ENCODE measurements around the gene CFAP20DC. TPM values are rescaled to one million over a fixed set of nuclear protein-coding genes. Genes with fewer than 3 reads are reported as not detected.

CFAP20DC gene
- total RNA-seq, 1 experiment from 2014 or later: 5.8 TPM

GRCh38 chr3:58766587-58767282 lies 283.1 kb downstream of the CFAP20DC start:
- Histone ChIP-seq H3K36me3 (no peaks in the 10 kb centered on the region), H3K4me3 (no peak overlapping the region), H3K27me3 (no peaks in the 10 kb centered on the region), H3K9me3 (no peaks in the 10 kb centered on the region)
- DNase-seq: no peak

- H3K27me3 ChIP-seq: no peaks in the 10 kb centered on the region
- no peaks in the 10 kb centered on the region for H3K36me3 ChIP-seq
- no peaks in the 10 kb centered on the region for H3K9me3 ChIP-seq
- no peak overlapping the region for H3K4me3 ChIP-seq
- DNase-seq: no peak
Measured at GRCh38 chr3:58755150-58755549, 294.7 kb downstream of the CFAP20DC start.

DNA sequence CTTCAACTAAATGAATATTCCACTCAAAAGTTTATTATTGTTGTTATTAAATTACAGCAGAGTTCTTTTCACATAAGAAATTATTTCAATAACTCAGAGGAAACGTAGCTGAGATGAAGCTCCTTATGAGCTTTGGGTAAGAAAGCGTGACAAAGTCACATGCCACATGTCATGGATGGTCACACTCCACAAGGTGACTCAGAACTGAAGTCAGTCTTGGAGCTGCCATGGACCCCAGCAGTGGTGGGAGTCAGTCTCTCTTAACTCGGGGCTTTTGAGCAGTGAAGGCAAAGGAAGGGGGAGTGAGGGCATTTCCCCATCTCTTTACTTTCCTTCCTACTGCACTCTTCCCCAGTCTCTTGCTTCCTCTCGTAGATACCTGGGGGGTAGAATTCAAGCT lies 295.8 kb downstream of the CFAP20DC start:
- H3K9me3 ChIP-seq: no peaks in the 10 kb centered on the region
- DNase-seq: no peak
- H3K36me3 ChIP-seq: no peaks in the 10 kb centered on the region
- H3K27me3 ChIP-seq: no peaks in the 10 kb centered on the region
- H3K4me3 ChIP-seq: no peak overlapping the region

GRCh38 chr3:58751882-58752567 lies 297.8 kb downstream of the CFAP20DC start:
- no peaks in the 10 kb centered on the region for H3K36me3 ChIP-seq
- no peaks in the 10 kb centered on the region for H3K9me3 ChIP-seq
- H3K27me3 ChIP-seq: no peaks in the 10 kb centered on the region
- no peak overlapping the region for H3K4me3 ChIP-seq
- DNase-seq: no peak

GRCh38 chr3:58751235-58751634 lies 298.6 kb downstream of the CFAP20DC start:
- Histone ChIP-seq H3K9me3 (no peaks in the 10 kb centered on the region), H3K27me3 (no peaks in the 10 kb centered on the region), H3K36me3 (no peaks in the 10 kb centered on the region), H3K4me3 (no peak overlapping the region)
- DNase-seq: no peak

GRCh38 chr3:58749948-58750347 lies 299.9 kb downstream of the CFAP20DC start:
- Histone ChIP-seq H3K36me3 (no peaks in the 10 kb centered on the region), H3K9me3 (no peaks in the 10 kb centered on the region), H3K4me3 (no peak overlapping the region), H3K27me3 (no peaks in the 10 kb centered on the region)
- no peak for DNase-seq

DNA sequence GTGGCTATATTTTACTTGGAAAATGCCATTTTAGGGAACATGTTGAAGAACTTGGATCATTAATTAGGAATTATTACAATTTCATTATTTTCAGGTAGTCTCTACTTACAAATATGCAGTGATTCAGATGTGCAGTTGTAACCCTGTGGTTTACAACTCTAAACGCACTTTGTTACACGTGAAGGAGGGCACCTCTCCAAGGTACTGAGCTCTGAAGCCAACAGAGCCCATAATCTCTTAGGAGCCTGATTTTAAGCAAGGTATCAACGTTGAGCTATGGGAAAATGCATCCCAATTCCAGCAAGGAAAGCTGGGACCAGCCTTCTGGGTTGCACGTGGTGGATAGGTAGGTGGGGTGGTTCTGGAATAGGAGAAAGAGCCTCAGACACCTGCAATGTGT lies 301.8 kb downstream of the CFAP20DC start:
- Histone ChIP-seq H3K4me3 (no peak overlapping the region), H3K9me3 (no peaks in the 10 kb centered on the region), H3K36me3 (no peaks in the 10 kb centered on the region), H3K27me3 (no peaks in the 10 kb centered on the region)
- DNase-seq: no peak

DNA sequence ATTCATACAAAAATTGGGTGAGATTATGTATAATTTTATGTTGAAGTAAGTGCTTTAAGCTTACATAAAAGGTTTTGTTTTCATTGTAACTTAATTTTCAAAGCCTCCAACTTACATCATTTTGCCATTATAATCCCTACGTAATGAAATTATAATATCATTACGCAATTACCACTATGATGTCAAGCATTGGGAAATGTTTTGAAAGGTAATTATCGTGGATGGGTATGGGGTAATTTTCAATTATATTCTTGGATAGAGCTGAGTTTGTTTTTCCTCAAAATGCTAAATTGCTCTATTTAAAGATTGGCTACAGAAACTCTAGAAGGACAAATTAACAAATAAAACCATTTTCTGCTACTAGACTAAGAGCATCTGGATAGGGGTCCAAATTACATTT lies 303.1 kb downstream of the CFAP20DC start:
- no peak for DNase-seq
- Histone ChIP-seq H3K27me3 (no peaks in the 10 kb centered on the region), H3K36me3 (no peaks in the 10 kb centered on the region), H3K4me3 (no peak overlapping the region), H3K9me3 (no peaks in the 10 kb centered on the region)

DNA sequence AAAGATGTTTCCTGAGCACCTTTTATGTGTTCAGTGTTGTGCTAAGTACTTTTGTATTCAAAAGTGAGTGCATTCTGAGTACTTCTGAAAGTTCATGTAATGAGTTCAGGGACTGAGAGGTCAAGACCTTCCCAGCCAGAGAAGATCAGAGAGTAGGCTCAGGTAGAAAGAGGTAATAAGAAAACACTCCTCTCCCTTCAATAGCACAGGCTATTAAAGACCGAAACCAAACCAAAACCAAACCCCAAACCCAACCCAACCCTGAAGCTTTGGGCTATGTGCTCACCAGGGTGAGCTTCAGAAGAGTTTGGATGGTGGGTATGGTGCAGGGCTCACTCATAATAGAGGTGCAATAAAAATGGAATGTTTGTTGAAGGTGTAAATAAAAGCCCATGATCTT lies 306.5 kb downstream of the CFAP20DC start:
- H3K9me3 ChIP-seq: no peaks in the 10 kb centered on the region
- H3K4me3 ChIP-seq: no peak overlapping the region
- no peak for DNase-seq
- H3K36me3 ChIP-seq: no peaks in the 10 kb centered on the region
- no peaks in the 10 kb centered on the region for H3K27me3 ChIP-seq

- Histone ChIP-seq H3K36me3 (no peaks in the 10 kb centered on the region), H3K4me3 (no peak overlapping the region), H3K27me3 (no peaks in the 10 kb centered on the region), H3K9me3 (no peaks in the 10 kb centered on the region)
- no peak for DNase-seq
Measured at GRCh38 chr3:58742239-58742638, 307.6 kb downstream of the CFAP20DC start.

- DNase-seq: no peak
- no peaks in the 10 kb centered on the region for H3K27me3 ChIP-seq
- no peak overlapping the region for H3K4me3 ChIP-seq
- H3K9me3 ChIP-seq: no peaks in the 10 kb centered on the region
- no peaks in the 10 kb centered on the region for H3K36me3 ChIP-seq
Measured at GRCh38 chr3:58737644-58738043, 312.2 kb downstream of the CFAP20DC start.

- no peak for DNase-seq
- Histone ChIP-seq H3K4me3 (no peak overlapping the region), H3K27me3 (no peaks in the 10 kb centered on the region), H3K9me3 (no peaks in the 10 kb centered on the region), H3K36me3 (no peaks in the 10 kb centered on the region)
Measured at GRCh38 chr3:58731673-58732072, 318.2 kb downstream of the CFAP20DC start.

GRCh38 chr3:58728723-58729122 lies 321.1 kb downstream of the CFAP20DC start:
- no peaks in the 10 kb centered on the region for H3K27me3 ChIP-seq
- no peaks in the 10 kb centered on the region for H3K9me3 ChIP-seq
- no peaks in the 10 kb centered on the region for H3K36me3 ChIP-seq
- DNase-seq: no peak
- no peak overlapping the region for H3K4me3 ChIP-seq

DNA sequence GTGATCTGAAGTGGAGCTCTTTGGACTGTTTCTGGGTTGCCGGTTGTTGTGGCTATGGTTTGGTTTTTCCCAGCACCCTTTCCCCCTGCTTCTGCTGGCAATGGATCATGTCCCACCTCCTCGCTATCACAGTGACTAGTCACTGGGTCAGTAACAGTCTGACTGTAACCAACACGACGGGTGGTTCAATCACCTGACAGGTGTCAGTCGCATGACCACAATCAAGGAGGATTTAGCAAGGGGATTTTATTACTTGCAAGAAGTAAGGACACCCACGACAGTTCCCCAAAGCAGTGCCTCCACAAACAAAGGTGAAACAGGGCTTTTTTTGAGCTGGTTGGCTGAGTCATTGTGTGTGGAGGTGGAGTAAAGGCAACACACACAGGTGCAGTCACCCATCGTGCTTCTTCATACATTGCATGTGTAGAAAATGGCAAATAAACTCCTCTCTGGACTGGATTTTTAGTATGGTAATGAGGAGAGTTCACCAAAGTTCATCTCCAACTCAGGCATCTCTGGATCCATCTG lies 324.4 kb downstream of the CFAP20DC start:
- Histone ChIP-seq H3K27me3 (no peaks in the 10 kb centered on the region), H3K4me3 (no peak overlapping the region), H3K36me3 (no peaks in the 10 kb centered on the region), H3K9me3 (no peaks in the 10 kb centered on the region)
- DNase-seq: no peak

- no peak overlapping the region for H3K4me3 ChIP-seq
Measured at GRCh38 chr3:58724336-58724735, 325.5 kb downstream of the CFAP20DC start.

GRCh38 chr3:58723173-58723572 lies 326.7 kb downstream of the CFAP20DC start:
- Histone ChIP-seq H3K36me3 (no peaks in the 10 kb centered on the region), H3K4me3 (no peak overlapping the region), H3K9me3 (no peaks in the 10 kb centered on the region), H3K27me3 (no peaks in the 10 kb centered on the region)
- no peak for DNase-seq

More at GRCh38 chr3:58724336-58724735, 325.5 kb downstream of the CFAP20DC start:
- Histone ChIP-seq H3K27me3 (no peaks in the 10 kb centered on the region), H3K9me3 (no peaks in the 10 kb centered on the region), H3K36me3 (no peaks in the 10 kb centered on the region)
- no peak for DNase-seq

- H3K9me3 ChIP-seq: no peaks in the 10 kb centered on the region
- no peak overlapping the region for H3K4me3 ChIP-seq
- no peaks in the 10 kb centered on the region for H3K36me3 ChIP-seq
- no peaks in the 10 kb centered on the region for H3K27me3 ChIP-seq
- no peak for DNase-seq
Measured at GRCh38 chr3:58722561-58722960, 327.3 kb downstream of the CFAP20DC start.

DNA sequence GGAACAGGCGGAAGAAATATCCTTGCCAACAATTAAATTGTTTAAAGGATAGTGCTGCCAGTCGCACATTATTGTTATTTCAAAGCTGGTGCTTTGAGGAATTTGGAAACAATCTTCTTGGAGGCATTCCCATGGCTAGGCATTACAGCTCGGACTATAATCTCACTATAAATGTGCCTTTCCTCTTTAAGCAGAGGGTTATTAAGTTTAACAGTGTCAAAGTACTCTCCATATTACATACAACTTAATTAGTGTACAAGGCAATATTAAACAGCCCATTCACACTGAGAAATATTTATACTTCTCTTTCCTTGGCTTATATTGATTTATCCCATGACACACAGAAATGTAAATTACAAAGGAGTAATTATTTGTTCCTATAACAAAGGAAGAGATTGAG lies 329.3 kb downstream of the CFAP20DC start:
- Histone ChIP-seq H3K36me3 (no peaks in the 10 kb centered on the region), H3K27me3 (no peaks in the 10 kb centered on the region), H3K4me3 (no peak overlapping the region), H3K9me3 (no peaks in the 10 kb centered on the region)
- DNase-seq: no peak

All from MG63 (cell line).